KMS-11 (cell line): ENCODE data around the gene SLTM.
"Not testable (repeated sequence)": the region's sequence is repeated elsewhere in the genome, so short reads cannot be mapped to it uniquely, and the experiment has no call there.

Experiments
- H2AFZ ChIP-seq: fragments of 200-600 bp; sonication (generic); 2 replicates; pipeline ENCODE4 v1.6.1; 2016; ENCODE audit warnings: antibody characterized with exemption, mixed run types, low read depth
- H3K27ac ChIP-seq: fragments of 200-600 bp; sonication (generic); 2 replicates; pipeline ENCODE4 v1.6.1; 2016; ENCODE audit warnings: mild to moderate bottlenecking, mixed run types
- H3K27me3 ChIP-seq: fragments of 200-600 bp; sonication (generic); 2 replicates; pipeline ENCODE4 v1.6.1; 2017; ENCODE audit warnings: mild to moderate bottlenecking, low read depth, mixed run types, moderate library complexity; ENCODE audit not compliant: insufficient read depth
- H3K36me3 ChIP-seq: fragments of 200-600 bp; sonication (generic); 2 replicates; pipeline ENCODE4 v1.6.1; 2017; ENCODE audit warnings: mild to moderate bottlenecking, mixed run types; ENCODE audit not compliant: insufficient read depth
- H3K4me1 ChIP-seq: fragments of 200-600 bp; sonication (generic); 2 replicates; pipeline ENCODE4 v1.6.1; 2016; ENCODE audit warnings: mild to moderate bottlenecking, low read depth, mixed run types; ENCODE audit not compliant: poor library complexity, severe bottlenecking
- H3K4me2 ChIP-seq: fragments of 200-600 bp; sonication (generic); 2 replicates; pipeline ENCODE4 v1.7.0; 2016; ENCODE audit warnings: mild to moderate bottlenecking, mixed run types
- H3K4me3 ChIP-seq: fragments of 200-600 bp; sonication (generic); IDR thresholded peaks from 2 replicates; pipeline ENCODE4 v1.6.1; 2017; ENCODE audit warnings: low read depth, low read length, mixed read lengths; ENCODE audit not compliant: insufficient read depth
- H3K79me2 ChIP-seq: fragments of 200-600 bp; sonication (generic); 2 replicates; pipeline ENCODE4 v1.6.1; 2016; ENCODE audit warnings: low read depth, mixed run types; ENCODE audit not compliant: insufficient read depth
- H3K9ac ChIP-seq: fragments of 200-600 bp; sonication (generic); 2 replicates; pipeline ENCODE4 v1.6.1; 2016; ENCODE audit warnings: mild to moderate bottlenecking, mixed run types
- H4K20me1 ChIP-seq: fragments of 200-600 bp; sonication (generic); 2 replicates; pipeline ENCODE4 v1.6.1; 2016; ENCODE audit warnings: mild to moderate bottlenecking, mixed run types; ENCODE audit not compliant: insufficient read depth
- TF ChIP-seq, protein P1 (sequence below): fragments of 200-600 bp; sonication (generic); conservative IDR thresholded peaks from 2 replicates; pipeline ENCODE4 v1.6.1; 2017; ENCODE audit warnings: low read depth, mild to moderate bottlenecking, antibody characterized with exemption, low read length, moderate library complexity, mixed read lengths

The SLTM gene

DNA sequence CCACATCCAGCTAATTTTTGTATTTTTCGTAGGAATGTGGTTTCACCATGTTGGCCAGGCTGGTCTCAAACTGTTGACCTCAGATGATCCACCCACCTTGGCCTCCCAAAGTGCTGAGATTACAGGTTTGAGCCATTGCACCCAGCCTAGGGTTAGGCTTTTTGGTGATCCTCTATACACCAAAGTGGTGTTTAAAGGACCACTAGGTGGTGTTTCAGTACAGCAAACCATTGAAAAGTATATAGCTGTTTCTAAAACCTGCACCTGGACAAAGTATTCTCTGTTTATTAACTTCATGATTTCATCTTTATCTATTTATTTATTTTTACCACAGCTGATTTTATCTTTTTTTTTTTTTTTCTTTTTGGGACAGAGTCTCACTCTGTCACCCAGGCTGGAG is 94.0 kb downstream of the SLTM start:
- Histone ChIP-seq H3K4me2 (no peak overlapping the region), H4K20me1 (no peaks in the 10 kb centered on the region), H3K4me1 (no peaks in the 10 kb centered on the region), H3K36me3 (no peaks in the 10 kb centered on the region), H3K79me2 (no peaks in the 10 kb centered on the region), H3K27me3 (no peaks in the 10 kb centered on the region), H3K4me3 (no peak overlapping the region), H3K9ac (no peak overlapping the region), H3K27ac (no peak overlapping the region), H2AFZ (no peak overlapping the region)
- TF ChIP-seq, protein P1, sequence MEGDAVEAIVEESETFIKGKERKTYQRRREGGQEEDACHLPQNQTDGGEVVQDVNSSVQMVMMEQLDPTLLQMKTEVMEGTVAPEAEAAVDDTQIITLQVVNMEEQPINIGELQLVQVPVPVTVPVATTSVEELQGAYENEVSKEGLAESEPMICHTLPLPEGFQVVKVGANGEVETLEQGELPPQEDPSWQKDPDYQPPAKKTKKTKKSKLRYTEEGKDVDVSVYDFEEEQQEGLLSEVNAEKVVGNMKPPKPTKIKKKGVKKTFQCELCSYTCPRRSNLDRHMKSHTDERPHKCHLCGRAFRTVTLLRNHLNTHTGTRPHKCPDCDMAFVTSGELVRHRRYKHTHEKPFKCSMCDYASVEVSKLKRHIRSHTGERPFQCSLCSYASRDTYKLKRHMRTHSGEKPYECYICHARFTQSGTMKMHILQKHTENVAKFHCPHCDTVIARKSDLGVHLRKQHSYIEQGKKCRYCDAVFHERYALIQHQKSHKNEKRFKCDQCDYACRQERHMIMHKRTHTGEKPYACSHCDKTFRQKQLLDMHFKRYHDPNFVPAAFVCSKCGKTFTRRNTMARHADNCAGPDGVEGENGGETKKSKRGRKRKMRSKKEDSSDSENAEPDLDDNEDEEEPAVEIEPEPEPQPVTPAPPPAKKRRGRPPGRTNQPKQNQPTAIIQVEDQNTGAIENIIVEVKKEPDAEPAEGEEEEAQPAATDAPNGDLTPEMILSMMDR = peak; percentile 36

DNA sequence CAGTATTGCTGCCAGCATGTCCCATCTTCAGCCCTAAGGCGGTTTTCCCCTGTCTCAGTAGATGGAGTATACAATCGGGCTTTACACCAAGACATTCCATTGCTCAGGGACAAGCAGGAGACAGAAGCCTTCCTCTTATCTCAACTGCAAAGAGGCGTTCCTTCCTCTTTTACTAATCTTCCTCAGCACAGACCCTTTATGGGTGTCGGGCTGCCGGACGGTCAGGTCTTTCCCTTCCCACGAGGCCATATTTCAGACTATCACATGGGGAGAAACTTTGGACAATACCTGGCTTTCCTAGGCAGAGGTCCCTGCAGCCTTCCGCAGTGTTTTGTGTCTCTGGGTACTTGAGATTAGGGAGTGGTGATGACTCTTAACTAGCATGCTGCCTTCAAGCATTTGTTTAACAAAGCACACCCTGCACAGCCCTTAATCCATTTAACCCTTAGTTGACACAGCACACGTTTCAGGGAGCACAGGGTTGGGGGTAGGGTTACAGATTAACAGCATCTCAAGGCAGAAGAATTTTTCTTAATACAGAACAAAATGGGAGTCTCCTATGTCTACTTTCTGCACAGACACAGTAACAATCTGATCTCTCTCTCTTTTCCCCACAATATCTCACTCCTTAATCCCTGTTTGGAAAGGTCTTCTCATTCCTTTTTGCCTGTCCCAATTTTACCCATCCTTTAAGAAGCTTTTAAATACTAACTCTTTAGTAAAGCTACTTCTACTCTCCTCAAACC is 99.6 kb downstream of the SLTM start:
- not testable (repeated sequence) for H2AFZ ChIP-seq, H3K4me3 ChIP-seq, H3K36me3 ChIP-seq, H3K79me2 ChIP-seq, H3K27me3 ChIP-seq, H3K4me1 ChIP-seq, H3K27ac ChIP-seq, H4K20me1 ChIP-seq, H3K9ac ChIP-seq, H3K4me2 ChIP-seq

DNA sequence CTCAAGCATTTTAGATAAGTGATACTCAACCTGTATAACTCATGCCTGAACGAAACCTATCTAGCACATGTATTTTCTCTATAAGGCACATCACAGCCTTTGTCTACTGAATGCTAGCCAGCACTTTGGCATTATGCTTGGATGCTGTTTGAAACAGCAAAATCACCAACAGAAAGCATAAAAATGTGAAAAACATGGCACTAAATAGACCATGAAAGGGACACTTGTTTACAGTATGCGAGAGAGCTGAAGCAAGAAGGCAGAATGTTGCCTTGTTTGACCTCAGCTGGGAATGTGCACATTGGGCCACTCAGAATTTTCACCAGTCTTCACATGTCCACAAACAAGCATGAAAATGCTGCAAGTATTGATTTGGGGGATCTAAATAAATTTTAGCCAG is 102.9 kb downstream of the SLTM start:
- Histone ChIP-seq H2AFZ (no peak overlapping the region), H3K4me1 (no peaks in the 10 kb centered on the region), H4K20me1 (no peaks in the 10 kb centered on the region), H3K27me3 (no peaks in the 10 kb centered on the region), H3K79me2 (no peaks in the 10 kb centered on the region), H3K4me2 (no peak overlapping the region), H3K9ac (no peak overlapping the region), H3K4me3 (no peak overlapping the region), H3K27ac (no peak overlapping the region), H3K36me3 (no peaks in the 10 kb centered on the region; the same call in 1 of the 2 replicates)
- TF ChIP-seq, protein P1 = no peak
